AG09319 (cell line): Measurements from ENCODE around the gene STAP2.
"Not testable (repeated sequence)": the region's sequence is repeated elsewhere in the genome, so short reads cannot be mapped to it uniquely, and the experiment has no call there.

ENCODE experiments used
- DNase-seq: peaks from one replicate; pipeline ENCODE4 v3.0.0-alpha.2; 2010; ENCODE audit warnings: low read depth; ENCODE audit errors: extremely low read depth
- TF ChIP-seq, protein P1 (sequence below): IDR thresholded peaks from 2 replicates; pipeline ENCODE4 v1.5.1; 2011; ENCODE audit warnings: low read depth, mild to moderate bottlenecking, inconsistent platforms, low read length, moderate library complexity

STAP2 gene

DNA sequence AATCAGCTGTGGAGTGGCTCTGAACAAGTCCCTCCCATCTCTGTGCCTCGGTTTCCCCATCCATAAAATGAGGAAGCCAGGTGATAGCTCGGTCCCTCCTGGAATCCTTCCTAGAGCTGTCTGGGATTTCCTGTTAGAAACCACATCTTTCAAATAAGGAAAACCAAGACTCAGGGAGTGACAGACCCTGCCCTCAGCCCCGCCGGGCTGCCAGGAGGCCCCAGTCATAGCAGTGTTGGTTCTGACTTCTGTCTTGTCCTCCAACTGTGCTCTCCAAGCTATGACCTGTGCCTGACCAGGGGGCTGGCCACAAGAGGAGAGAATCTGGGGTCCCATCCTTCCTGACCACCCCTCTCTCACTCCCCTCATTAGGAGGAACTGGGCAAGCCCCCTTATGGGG is 60.6 kb downstream of the STAP2 start:
- TF ChIP-seq, protein P1, sequence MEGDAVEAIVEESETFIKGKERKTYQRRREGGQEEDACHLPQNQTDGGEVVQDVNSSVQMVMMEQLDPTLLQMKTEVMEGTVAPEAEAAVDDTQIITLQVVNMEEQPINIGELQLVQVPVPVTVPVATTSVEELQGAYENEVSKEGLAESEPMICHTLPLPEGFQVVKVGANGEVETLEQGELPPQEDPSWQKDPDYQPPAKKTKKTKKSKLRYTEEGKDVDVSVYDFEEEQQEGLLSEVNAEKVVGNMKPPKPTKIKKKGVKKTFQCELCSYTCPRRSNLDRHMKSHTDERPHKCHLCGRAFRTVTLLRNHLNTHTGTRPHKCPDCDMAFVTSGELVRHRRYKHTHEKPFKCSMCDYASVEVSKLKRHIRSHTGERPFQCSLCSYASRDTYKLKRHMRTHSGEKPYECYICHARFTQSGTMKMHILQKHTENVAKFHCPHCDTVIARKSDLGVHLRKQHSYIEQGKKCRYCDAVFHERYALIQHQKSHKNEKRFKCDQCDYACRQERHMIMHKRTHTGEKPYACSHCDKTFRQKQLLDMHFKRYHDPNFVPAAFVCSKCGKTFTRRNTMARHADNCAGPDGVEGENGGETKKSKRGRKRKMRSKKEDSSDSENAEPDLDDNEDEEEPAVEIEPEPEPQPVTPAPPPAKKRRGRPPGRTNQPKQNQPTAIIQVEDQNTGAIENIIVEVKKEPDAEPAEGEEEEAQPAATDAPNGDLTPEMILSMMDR: no peak
- no peak for DNase-seq

DNA sequence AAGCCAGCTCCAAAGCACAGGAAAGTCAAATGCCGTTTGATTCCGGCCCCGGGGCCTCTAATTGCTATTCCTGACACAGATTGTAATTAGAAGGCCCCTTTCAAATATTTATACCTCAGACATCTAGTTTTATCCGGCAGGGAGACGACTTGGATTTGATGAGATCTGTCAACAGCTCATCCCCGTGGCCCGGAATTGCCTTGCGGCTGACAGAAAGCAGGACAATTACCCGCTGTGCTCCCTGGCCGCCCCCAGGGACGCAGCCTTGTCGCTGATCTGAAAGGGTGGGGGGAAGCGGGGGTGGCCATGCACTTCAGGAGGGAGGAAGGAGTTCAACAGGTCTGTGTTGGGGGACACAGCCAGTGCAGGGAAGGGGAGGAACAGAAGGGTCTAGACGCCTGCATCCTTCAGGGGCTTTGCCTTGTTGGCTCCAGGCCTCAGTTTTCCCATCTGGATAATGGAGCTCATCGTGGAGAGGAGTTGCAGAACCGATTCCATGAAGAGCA is 61.4 kb downstream of the STAP2 start:
- TF ChIP-seq, protein P1: no peak
- DNase-seq: no peak

DNA sequence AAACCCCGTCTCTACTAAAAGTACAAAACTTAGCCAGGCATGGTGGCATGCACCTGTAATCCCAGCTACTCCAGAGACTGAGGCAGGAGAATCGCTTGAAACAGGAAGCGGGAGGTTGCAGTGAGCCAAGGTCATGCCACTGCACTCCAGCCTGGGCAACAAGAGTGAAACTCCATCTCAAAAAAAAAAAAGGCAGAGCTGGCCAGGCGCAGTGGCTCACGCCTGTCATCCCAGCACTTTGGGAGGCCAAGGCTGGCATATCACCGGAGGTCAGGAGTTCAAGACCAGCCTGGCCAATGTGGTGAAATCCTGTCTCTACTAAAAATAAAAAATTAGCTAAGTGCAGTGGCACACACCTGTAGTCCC is 64.3 kb downstream of the STAP2 start:
- DNase-seq: not testable (repeated sequence)
